ENCODE measurements around the gene ARF1. TPM values are rescaled to one million over a fixed set of nuclear protein-coding genes. Genes with fewer than 3 reads are reported as not detected.

The ARF1 gene
- total RNA-seq, 1 donor from 2014 or later: 393 TPM

- no peak overlapping the region for H3K27ac Mint-ChIP-seq (ENCODE audit: unreplicated experiment)
Measured at GRCh38 chr1:228059634-228060457, 22.7 kb upstream of the ARF1 start.

GRCh38 chr1:228060458-228061190 lies 21.9 kb upstream of the ARF1 start:
- Mint-ChIP-seq H3K4me1 (ENCODE audit: unreplicated experiment) (peaks cover 3% of the 10 kb centered on the region), H3K9me3 (ENCODE audit: unreplicated experiment) (peaks cover 4% of the 10 kb centered on the region), H3K27ac (ENCODE audit: unreplicated experiment) (no peak overlapping the region), H3K27me3 (ENCODE audit: unreplicated experiment) (peaks cover 21% of the 10 kb centered on the region), H3K36me3 (ENCODE audit: low read depth, unreplicated experiment) (peaks cover 5% of the 10 kb centered on the region), H3K4me3 (ENCODE audit: unreplicated experiment) (peak overlapping the region; percentile 7)
- no peak for DNase-seq (ENCODE audit: low spot score)
- TF ChIP-seq CTCF (IDR thresholded peaks at IDR 0.05; ENCODE audit: unreplicated experiment): no peak

More at GRCh38 chr1:228059634-228060457, 22.7 kb upstream of the ARF1 start:
- DNase-seq (ENCODE audit: low spot score): no peak
- Mint-ChIP-seq H3K9me3 (ENCODE audit: unreplicated experiment) (peaks cover 4% of the 10 kb centered on the region), H3K27me3 (ENCODE audit: unreplicated experiment) (peaks cover 21% of the 10 kb centered on the region), H3K4me1 (ENCODE audit: unreplicated experiment) (peaks cover 3% of the 10 kb centered on the region), H3K4me3 (ENCODE audit: unreplicated experiment) (no peak overlapping the region), H3K36me3 (ENCODE audit: low read depth, unreplicated experiment) (peaks cover 5% of the 10 kb centered on the region)
- TF ChIP-seq CTCF (IDR thresholded peaks at IDR 0.05; ENCODE audit: unreplicated experiment): no peak

GRCh38 chr1:228061411-228062084 lies 21.0 kb upstream of the ARF1 start:
- Mint-ChIP-seq H3K36me3 (ENCODE audit: low read depth, unreplicated experiment) (peaks cover 5% of the 10 kb centered on the region), H3K4me3 (ENCODE audit: unreplicated experiment) (peak overlapping the region; percentile 7), H3K4me1 (ENCODE audit: unreplicated experiment) (peaks cover 3% of the 10 kb centered on the region), H3K9me3 (ENCODE audit: unreplicated experiment) (peaks cover 4% of the 10 kb centered on the region), H3K27me3 (ENCODE audit: unreplicated experiment) (peaks cover 23% of the 10 kb centered on the region), H3K27ac (ENCODE audit: unreplicated experiment) (no peak overlapping the region)
- DNase-seq (ENCODE audit: low spot score): no peak
- no peak for TF ChIP-seq CTCF (IDR thresholded peaks at IDR 0.05; ENCODE audit: unreplicated experiment)

GRCh38 chr1:228062085-228062791 lies 20.3 kb upstream of the ARF1 start:
- H3K9me3 Mint-ChIP-seq (ENCODE audit: unreplicated experiment): peaks cover 4% of the 10 kb centered on the region
- TF ChIP-seq CTCF (IDR thresholded peaks at IDR 0.05; ENCODE audit: unreplicated experiment): no peak
- peaks cover 3% of the 10 kb centered on the region for H3K4me1 Mint-ChIP-seq (ENCODE audit: unreplicated experiment)
- no peak overlapping the region for H3K27ac Mint-ChIP-seq (ENCODE audit: unreplicated experiment)
- peaks cover 5% of the 10 kb centered on the region for H3K36me3 Mint-ChIP-seq (ENCODE audit: low read depth, unreplicated experiment)
- H3K27me3 Mint-ChIP-seq (ENCODE audit: unreplicated experiment): peaks cover 25% of the 10 kb centered on the region
- no peak overlapping the region for H3K4me3 Mint-ChIP-seq (ENCODE audit: unreplicated experiment)
- DNase-seq (ENCODE audit: low spot score): no peak

Measured in endothelial cell (in vitro differentiated cells).